RKO (cell line): ENCODE data around the gene P2RX6.
"Not testable (repeated sequence)": the region's sequence is repeated elsewhere in the genome, so short reads cannot be mapped to it uniquely, and the experiment has no call there.

Experiments
- DNase-seq: peaks from one replicate; pipeline ENCODE4 v3.0.0-alpha.2; 2016; ENCODE audit warnings: low spot score

Gene P2RX6

DNA sequence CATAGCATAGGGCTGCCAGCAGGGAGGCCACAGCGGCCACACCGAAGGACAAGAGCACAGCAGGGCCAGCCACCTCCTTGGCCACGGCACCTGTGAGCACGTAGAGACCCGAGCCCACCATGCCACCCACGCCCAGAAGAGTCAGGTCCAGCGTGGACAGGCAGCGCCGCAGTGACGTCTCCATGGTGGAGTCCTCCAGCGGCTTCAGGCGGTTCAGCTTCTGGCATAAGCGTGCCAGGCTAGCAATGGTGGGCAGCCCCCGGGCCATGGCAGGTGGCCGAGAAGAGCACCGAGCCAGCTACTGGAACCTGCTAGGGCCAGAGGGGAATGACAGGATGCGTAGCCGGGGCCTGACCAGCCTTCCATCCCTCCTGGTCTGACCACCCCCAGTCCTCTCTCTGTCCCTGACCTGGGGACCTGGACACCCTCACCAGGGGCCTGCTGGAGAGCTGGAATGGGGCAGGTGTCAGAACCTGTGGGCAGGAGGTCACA, 16.6 kb downstream of the P2RX6 start:
- no peak for DNase-seq

GRCh38 chr22:21032037-21032867, 17.3 kb downstream of the P2RX6 start, which contains the start of gene SLC7A4:
Gene SLC7A4, minus strand, starts transcription at chr22:21032561. Its CDS starts 749 bp downstream, at chr22:21031812.
- DNase-seq = no peak

DNA sequence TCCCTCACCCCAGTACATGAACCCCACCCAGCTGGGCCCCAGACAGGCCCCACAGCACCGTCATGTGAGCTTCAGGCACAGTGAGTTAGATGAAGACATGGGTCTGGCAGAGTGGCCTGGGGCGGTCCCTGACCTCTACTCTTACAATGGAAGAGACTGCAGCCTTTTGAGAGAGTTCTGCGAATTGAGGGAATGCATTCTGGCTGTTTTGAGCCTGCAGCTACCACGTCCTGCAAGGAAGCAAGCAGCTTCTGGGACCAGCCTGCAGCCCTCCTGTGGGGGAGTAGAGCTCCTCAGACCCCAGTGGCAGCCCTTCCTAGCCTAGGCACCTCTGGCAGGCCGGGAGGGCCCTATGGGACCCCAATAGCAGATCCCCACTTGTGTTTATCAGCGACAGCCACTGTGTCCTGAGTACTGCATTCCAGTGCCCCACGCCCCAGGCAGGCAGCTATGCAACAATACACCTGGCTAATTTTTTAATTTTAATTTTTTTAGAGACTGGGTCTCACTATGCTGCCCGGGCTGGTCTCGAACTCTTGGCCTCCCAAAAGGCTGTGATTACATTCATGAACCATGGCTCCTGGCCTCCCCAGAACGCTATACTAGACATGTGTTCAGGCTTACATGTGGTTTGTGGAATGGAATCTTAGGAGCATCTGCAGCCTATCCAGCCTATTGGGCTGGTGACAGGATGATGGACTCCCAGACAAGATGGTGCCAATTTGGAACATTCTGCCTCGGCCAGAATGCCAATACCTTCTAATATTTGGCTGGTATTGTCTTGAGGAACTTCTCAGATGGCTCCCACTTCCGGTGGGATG, 18.1 kb downstream of the P2RX6 start:
- DNase-seq = no peak

DNA sequence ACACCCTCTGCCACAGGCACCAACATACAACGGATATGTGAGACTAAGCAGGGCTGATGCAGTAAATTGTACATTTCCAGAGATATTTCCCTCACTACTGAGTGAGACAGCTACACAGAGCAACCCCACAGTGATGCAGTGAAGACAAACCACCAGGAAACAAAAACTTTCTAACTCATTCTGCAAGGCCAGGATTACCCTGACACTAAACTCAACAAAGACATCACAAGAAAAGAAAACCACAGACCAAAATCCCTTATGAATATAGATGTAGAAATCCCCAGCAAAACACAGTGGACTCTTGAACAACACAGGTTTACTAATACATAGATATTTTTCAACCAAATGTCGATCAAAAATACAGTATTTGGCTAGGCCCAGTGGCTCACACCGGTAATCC, 18.9 kb downstream of the P2RX6 start:
- DNase-seq = no peak

GRCh38 chr22:21034989-21035388, 20.0 kb downstream of the P2RX6 start:
- no peak for DNase-seq

DNA sequence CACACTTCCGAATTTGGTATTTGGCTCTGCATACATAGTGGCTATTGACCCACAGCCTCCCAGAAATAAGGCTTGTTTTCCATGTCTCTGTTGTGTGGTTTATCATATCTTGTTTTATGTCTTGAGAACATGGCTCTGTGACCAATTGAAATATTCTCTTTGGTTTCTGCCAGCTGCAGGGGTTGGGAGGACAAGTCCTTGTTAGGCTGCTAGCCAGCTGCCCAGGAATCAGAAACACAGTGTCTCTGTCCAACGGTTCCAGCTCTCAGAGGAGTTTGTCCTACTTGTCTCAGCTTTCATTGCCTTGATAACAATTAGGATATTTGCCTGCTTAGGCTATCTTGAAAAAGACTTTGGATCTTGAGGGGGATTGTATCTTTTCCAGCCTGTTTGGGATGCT, 23.4 kb downstream of the P2RX6 start:
- DNase-seq = no peak

DNA sequence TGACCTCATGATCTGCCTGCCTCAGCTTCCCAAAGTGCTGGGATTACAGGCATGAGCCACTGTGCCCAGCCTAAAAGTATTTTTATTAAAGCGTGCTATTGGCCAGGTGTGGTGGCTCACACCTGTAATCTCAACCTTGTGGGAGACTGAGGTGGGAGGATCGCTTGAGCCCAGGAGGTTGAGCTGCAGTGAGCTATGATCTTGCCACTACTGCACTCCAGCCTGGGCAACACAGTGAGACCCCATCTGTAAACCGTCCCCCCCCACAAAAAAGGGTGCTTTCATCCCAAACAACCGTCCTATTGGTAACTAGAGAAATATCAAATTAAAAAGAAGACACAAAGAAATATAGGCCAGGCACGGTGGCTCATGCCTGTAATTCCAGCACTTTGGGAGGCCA, 24.2 kb downstream of the P2RX6 start:
- not testable (repeated sequence) for DNase-seq

GRCh38 chr22:21041937-21042336, 27.0 kb downstream of the P2RX6 start:
- DNase-seq = peak; percentile 19

- peak; percentile 20 for DNase-seq
Measured at GRCh38 chr22:21042978-21043859, 28.3 kb downstream of the P2RX6 start.

DNA sequence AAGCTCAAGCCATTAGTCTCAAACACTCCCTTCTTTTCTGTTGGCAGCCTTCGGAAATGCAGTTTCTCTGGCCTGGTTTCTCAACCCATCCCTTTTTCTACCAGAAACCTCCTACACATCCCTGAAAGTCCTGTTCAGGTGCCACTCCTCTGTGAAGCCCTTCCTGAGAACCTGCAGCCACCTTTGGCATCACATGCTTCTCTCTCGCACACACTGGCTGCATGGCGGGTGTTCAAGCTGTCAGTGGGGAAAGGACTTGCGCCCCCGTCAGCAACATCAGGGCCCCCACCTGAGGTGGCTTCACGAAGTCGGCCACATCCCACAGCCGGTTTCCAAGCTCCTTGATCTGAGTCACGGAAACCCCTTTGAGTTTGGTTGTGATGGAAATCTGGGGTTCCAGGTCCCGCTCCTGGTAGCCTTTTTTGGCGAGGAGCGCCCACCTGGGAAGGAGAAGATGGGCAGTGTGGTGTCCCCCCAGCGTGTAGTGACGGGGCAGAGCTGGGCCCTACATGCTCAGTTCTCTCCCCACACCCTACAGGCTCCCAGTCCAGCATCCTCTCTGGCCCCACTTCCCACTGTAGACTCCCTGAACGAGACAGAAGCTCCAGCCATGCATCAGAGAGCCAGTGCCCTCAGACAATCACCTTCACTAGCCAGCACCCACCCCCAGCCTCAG, 29.0 kb downstream of the P2RX6 start:
- DNase-seq = no peak

DNA sequence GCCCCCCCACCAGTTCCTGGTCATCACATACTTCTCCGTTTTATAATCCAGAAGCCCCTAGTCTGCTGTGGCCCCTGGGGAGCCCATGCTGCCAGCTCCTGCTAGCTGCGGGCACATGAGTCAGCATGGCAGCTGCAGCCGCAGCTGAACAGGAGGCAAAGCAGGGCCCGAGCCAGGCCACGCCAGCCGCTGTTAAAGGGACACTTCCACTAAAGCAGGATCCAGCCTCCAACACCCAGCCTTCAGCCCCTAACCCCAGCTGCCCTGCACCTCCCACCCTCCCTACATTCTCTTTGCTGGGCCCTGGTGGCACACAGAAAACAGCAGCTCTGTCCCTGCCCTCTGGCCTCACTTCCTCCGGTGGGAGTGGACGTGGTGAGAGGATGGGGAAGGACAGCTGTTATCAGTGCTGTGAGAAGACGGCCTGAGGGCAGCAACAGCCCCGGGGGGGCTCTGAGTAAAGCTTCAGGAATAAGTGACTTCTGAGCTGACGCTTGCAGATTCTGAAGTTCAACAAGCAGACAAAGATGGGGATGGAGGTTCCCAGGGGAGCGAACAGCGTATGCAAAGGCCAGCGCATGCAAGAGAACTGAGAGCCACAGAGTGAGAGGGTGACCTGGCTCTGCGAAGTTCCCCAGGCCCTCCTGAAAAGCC, 30.1 kb downstream of the P2RX6 start:
- no peak for DNase-seq

DNA sequence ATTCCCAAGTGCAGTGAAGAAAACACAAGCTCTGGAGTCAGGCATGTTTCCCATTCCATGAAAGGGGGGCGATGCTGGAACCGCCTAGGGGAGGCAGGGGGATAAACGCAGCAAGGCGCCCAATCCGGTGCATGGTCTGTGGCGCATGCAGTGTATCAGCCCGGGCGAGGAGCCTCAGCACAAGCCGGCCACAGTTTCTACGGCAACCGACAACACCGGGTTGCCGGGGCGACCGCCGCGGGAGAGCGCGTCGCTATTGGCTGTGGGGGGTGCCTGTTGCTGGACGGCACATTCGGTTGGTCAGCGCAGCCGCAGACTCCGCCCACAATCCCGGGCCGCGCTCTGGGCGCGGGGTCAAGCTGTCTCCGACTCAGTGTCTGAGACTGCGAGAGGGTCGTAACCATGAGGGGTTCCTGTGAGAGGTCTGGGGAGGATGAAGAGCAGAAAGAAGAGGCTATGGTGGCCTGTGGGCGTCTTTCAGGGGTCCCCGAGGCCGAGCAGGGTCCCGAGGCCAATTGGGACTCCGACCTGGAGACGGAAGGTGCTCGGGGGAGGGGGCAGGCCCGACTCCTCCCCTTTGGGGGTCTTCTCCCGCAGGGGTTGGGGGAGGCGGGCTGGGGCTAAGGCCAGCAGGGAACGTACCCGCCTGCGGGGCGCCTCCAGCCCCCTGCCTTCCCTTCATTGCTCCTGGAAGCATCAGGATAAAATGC, 30.8 kb downstream of the P2RX6 start, which contains the start of gene LRRC74B:
Gene LRRC74B (plus strand): TSS at position 362 of the 710 bp plus-strand sequence. CDS start 41 bp downstream, at position 403.
- DNase-seq = peak; percentile 84

DNA sequence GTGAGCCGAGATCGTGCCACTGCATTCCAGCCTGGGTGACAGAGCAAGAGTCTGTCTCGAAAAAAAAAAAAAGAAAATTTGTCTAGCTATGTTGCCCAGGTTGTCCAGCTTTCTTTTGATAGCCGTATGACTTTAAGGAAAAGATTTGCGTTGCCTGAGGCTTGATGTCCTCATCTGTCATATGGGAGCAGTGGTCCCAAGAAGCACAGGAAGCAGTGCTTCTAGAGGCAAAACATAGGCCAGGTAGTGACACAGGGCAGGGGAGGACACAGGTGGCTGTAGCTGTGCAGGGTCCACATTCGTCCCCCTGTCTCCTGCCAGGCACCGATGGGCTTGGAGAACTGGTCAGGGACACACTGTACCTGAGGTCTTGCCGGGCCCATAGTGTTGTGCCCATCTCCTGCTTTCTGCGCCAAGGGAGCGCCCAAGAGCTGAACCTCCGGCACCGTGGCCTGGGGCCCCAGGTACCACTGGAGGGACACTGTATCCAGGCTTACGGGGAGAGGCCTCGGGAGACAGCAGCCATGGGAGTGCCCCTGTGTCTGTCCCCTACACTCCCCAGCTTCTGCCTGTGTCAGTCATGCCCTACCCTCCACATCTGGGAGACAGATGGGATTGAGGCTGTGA, 32.2 kb downstream of the P2RX6 start:
- no peak for DNase-seq

DNA sequence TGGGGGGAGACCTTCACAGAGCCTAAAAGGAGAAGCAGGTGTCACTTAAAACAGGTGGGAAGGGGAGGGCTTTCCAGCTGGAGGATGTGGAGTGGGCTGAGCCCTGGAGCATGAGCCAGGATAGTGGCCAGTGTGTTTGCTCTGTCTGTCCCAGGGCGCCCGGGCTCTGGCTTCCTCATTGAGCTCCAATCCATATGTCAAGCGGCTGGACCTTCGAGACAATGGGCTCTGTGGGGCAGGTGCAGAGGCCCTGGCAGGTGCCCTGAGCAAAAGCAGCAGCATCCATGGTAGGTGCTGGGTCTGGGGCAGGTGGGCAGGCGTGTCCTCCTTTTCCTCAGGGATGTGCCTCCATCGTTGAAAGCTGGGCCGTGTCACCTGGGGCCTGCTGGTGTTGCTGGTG, 32.8 kb downstream of the P2RX6 start:
- no peak for DNase-seq

GRCh38 chr22:21048448-21048847, 33.5 kb downstream of the P2RX6 start:
- DNase-seq = not testable (repeated sequence)

DNA sequence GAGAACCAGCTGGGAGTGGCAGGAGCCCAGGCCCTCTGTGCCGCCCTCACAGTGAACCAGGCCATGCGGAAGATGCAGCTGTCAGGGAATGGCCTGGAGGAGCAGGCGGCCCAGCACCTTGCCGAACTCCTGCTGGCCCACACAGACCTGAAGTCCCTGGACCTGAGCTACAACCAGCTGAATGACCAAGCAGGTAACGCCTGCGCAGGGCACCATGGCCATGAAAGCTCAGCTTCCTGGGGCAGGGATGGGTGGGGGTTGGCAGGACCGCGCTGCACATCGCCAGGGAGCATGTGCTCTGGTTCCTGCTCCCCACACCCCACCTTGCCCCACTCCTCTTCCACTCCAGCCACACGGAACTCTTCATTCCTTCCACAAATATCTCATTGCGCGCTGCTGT, 34.0 kb downstream of the P2RX6 start:
- not testable (repeated sequence) for DNase-seq

- DNase-seq = no peak
Measured at GRCh38 chr22:21051145-21051830, 36.3 kb downstream of the P2RX6 start.

DNA sequence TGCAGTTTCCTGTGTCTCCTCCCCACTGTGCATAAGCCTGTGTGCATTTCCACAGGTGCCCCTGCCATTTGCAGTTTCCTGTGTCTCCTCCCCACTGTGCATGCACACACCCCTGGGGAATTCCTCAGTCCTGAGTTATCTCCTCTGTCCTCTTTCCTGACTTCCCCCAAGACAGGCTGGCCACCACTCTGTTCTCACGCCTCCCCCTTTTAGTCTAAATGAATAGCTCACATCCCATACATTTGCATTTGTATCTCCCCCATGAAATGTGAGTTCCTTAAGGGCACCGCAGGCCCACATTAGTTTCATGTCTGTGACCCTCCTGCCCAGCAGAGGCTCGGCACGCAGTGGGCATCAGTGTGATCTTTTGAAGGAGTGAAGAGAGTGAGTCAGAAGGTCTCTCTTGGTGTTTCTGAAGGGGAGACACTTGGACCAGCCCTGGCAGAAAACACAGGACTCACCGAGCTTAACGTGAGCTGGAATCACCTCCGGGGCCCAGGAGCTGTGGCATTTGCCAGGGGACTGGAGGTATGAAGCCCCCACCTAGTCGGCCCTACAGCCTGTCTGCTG, 37.0 kb downstream of the P2RX6 start:
- no peak for DNase-seq
